Mammary epithelial cell (primary cell): ENCODE results near the gene DRICH1.
"Not testable (repeated sequence)": the region's sequence is repeated elsewhere in the genome, so short reads cannot be mapped to it uniquely, and the experiment has no call there.

ENCODE experiments used
- EZH2 ChIP-seq: IDR thresholded peaks from 2 replicates; pipeline ENCODE4 v1.6.1; 2012; ENCODE audit warnings: low read length, inconsistent platforms, borderline replicate concordance
- TF ChIP-seq, protein P1 (sequence below), 2 donors: IDR thresholded peaks in 1 of 2; conservative IDR thresholded peaks in 1 of 2; 2 replicates each; pipeline ENCODE4 v1.5.1; 2011 to 2012; ENCODE audit warnings: inconsistent platforms in 2 of 2, low read length in 2 of 2, mild to moderate bottlenecking in 2 of 2, control low read depth in 1 of 2, low read depth in 1 of 2; ENCODE audit not compliant: insufficient read depth in 1 of 2; ENCODE audit errors: extremely low read depth in 1 of 2

DNA sequence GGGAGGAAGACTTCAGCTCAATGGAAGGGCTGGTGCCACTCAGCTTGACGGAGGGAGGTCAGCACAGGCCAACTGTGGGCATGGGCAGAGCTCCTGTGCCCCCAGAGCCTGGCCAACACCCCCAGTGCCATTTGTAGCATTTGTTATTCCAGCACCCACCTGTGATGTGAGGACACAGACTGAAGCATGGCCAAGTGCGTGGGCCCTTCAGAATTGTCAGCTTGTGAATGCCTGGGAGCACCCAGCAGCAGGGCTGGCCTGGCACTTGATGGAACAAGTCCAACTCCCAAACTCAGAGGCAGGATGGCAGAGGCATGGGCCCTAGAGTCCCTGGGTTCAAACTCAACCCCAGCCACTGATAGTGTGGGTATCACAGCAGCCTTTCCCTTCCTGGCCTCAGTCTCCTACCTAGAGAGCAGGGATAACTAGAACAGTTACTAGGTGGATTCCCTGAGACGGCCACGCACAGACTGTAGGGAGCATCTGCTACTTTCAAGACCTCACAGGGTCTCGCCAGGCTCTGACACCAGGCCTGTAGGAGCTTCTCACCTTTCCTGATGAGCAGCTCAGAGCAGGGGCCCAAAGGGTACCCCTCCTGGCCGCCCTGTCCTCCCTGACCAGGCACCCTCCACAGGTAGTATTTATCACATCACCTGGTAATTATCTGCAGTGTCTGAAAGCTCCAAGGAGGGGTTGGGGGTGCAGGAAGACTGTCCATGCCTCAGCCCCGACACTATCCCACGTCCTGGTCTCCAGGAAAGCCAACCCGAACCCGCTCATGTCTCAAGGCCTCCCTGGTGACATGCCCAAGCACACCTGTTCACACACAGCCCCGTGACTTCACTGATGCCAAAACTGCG lies 45.0 kb upstream of the DRICH1 start:
- TF ChIP-seq, protein P1, sequence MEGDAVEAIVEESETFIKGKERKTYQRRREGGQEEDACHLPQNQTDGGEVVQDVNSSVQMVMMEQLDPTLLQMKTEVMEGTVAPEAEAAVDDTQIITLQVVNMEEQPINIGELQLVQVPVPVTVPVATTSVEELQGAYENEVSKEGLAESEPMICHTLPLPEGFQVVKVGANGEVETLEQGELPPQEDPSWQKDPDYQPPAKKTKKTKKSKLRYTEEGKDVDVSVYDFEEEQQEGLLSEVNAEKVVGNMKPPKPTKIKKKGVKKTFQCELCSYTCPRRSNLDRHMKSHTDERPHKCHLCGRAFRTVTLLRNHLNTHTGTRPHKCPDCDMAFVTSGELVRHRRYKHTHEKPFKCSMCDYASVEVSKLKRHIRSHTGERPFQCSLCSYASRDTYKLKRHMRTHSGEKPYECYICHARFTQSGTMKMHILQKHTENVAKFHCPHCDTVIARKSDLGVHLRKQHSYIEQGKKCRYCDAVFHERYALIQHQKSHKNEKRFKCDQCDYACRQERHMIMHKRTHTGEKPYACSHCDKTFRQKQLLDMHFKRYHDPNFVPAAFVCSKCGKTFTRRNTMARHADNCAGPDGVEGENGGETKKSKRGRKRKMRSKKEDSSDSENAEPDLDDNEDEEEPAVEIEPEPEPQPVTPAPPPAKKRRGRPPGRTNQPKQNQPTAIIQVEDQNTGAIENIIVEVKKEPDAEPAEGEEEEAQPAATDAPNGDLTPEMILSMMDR (conservative IDR thresholded peaks at IDR 0.05 in 1 of 2, IDR thresholded peaks at IDR 0.05 in 1 of 2; ENCODE audit: extremely low read depth in 1 of 2, insufficient read depth in 1 of 2, low read depth in 1 of 2, low read length in 2 of 2): not testable (repeated sequence)
- TF ChIP-seq EZH2: not testable (repeated sequence)
